GM12864 (cell line): Measurements from ENCODE around the gene NUDT21.
"Not testable (repeated sequence)": the region's sequence is repeated elsewhere in the genome, so short reads cannot be mapped to it uniquely, and the experiment has no call there.

ENCODE experiments used
- DNase-seq: peaks from one replicate; pipeline ENCODE4 v3.0.0-alpha.2; 2011; ENCODE audit warnings: low read depth
- H3K4me3 ChIP-seq: 2 replicates; pipeline ENCODE4 v1.5.1; 2011; ENCODE audit warnings: mild to moderate bottlenecking, low read depth, low read length, control low read depth
- CTCF ChIP-seq: IDR thresholded peaks from 2 replicates; pipeline ENCODE4 v1.5.1; 2011; ENCODE audit warnings: low read depth, mild to moderate bottlenecking, moderate library complexity, low read length, control low read depth, inconsistent platforms; ENCODE audit errors: missing control alignments

The NUDT21 gene

GRCh38 chr16:56382459-56382858 is 68.7 kb downstream of the NUDT21 start:
- no peak for TF ChIP-seq CTCF
- no peak overlapping the region for H3K4me3 ChIP-seq
- no peak for DNase-seq

GRCh38 chr16:56380778-56381485 is 70.2 kb downstream of the NUDT21 start:
- not testable (repeated sequence) for H3K4me3 ChIP-seq, DNase-seq
